IMR-90 (cell line): ENCODE results near the gene AAGAB. TPM values are rescaled to one million over a fixed set of nuclear protein-coding genes. Genes with fewer than 3 reads are reported as not detected.

ENCODE experiments used
- ATAC-seq: fragments of 200-7000 bp; cut with Tn5 transposase; 2 replicates; pipeline ENCODE4 v1.9.1; 2020; ENCODE audit warnings: low read depth, mild to moderate bottlenecking, moderate library complexity
- BruUV-seq: library from RNA; stranded (reverse); fragments of 400-500 nt; replicated peaks from 2 replicates; lab custom pipeline; 2021; lab: Mats Ljungman, UMichigan
- CTCF ChIA-PET: fragments of 300-600 bp; formaldehyde crosslinking; extraction: SDS; loops from one replicate; lab custom pipeline; 2021; ENCODE audit warnings: antibody characterized with exemption; lab: Yijun Ruan, JAX
- POLR2A ChIA-PET: fragments of 300-600 bp; sonication (Branson Sonifier 250); formaldehyde crosslinking; loops from one replicate; lab custom pipeline; 2022; ENCODE audit warnings: antibody characterized with exemption; ENCODE audit not compliant: unreplicated experiment; lab: Charles Lee
- DNase-seq: peaks from one replicate; pipeline ENCODE4 v3.0.0; 2013
- H2AFZ ChIP-seq: replicated peaks from 2 replicates; pipeline ENCODE3; 2013; ENCODE audit warnings: low read length, mild to moderate bottlenecking; ENCODE audit not compliant: poor library complexity
- H2AK5ac ChIP-seq: 2 replicates; pipeline ENCODE4 v1.6.1; 2013; ENCODE audit warnings: low read depth, low read length, inconsistent platforms
- H2AK9ac ChIP-seq: replicated peaks from 2 replicates; pipeline ENCODE3; 2013; ENCODE audit warnings: mild to moderate bottlenecking, low read depth, low read length, moderate library complexity; ENCODE audit not compliant: poor library complexity
- H2BK120ac ChIP-seq: 2 replicates; pipeline ENCODE4 v1.6.1; 2013; ENCODE audit warnings: low read depth, low read length, inconsistent platforms
- H2BK15ac ChIP-seq: 3 replicates; pipeline ENCODE4 v1.6.1; 2013; ENCODE audit warnings: low read depth, low read length, inconsistent platforms
- H2BK20ac ChIP-seq: 2 replicates; pipeline ENCODE4 v1.6.1; 2013; ENCODE audit warnings: low read depth, mild to moderate bottlenecking, inconsistent platforms, low read length, moderate library complexity
- H2BK5ac ChIP-seq: 2 replicates; pipeline ENCODE4 v1.6.1; 2013; ENCODE audit warnings: mild to moderate bottlenecking, low read depth, low read length, inconsistent platforms; ENCODE audit not compliant: poor library complexity, severe bottlenecking
- H3K14ac ChIP-seq: replicated peaks from 2 replicates; pipeline ENCODE4 v1.6.1; 2013; ENCODE audit warnings: low read depth, low read length, inconsistent platforms
- H3K18ac ChIP-seq: 2 replicates; pipeline ENCODE4 v1.6.1; 2013; ENCODE audit warnings: low read depth, low read length, control low read depth
- H3K23ac ChIP-seq: 2 replicates; pipeline ENCODE4 v1.6.1; 2013; ENCODE audit warnings: low read depth, low read length, inconsistent platforms
- H3K27ac ChIP-seq: 2 replicates; pipeline ENCODE4 v1.5.1; 2013; ENCODE audit warnings: mild to moderate bottlenecking, control low read depth, low read length; ENCODE audit not compliant: insufficient read depth
- H3K27me3 ChIP-seq: 2 replicates; pipeline ENCODE4 v1.6.1; 2013; ENCODE audit warnings: low read length; ENCODE audit not compliant: control insufficient read depth, insufficient read depth
- H3K36me3 ChIP-seq: 2 replicates; pipeline ENCODE4 v1.6.1; 2013; ENCODE audit warnings: low read length, mixed read lengths; ENCODE audit not compliant: control insufficient read depth, insufficient read depth
- H3K4ac ChIP-seq: 2 replicates; pipeline ENCODE4 v1.6.1; 2013; ENCODE audit warnings: low read depth, low read length, inconsistent platforms
- H3K4me1 ChIP-seq: 2 replicates; pipeline ENCODE4 v1.6.1; 2013; ENCODE audit warnings: low read length, mixed read lengths; ENCODE audit not compliant: control insufficient read depth, insufficient read depth
- H3K4me2 ChIP-seq: 2 replicates; pipeline ENCODE4 v1.6.1; 2013; ENCODE audit warnings: low read depth, mild to moderate bottlenecking, control low read depth, low read length, moderate library complexity
- H3K4me3 ChIP-seq: 2 replicates; pipeline ENCODE4 v1.5.1; 2013; ENCODE audit warnings: low read depth, mild to moderate bottlenecking, control low read depth, low read length, moderate library complexity; ENCODE audit not compliant: insufficient read depth
- H3K56ac ChIP-seq: 2 replicates; pipeline ENCODE4 v1.6.1; 2013; ENCODE audit warnings: low read length, inconsistent platforms; ENCODE audit not compliant: insufficient read depth; ENCODE audit errors: extremely low read depth
- H3K79me1 ChIP-seq, 2 experiments: 2 replicates each; pipeline ENCODE4 v1.6.1; 2013; ENCODE audit warnings: low read length in 2 of 2, inconsistent platforms in 1 of 2, low read depth in 1 of 2
- H3K9ac ChIP-seq: 2 replicates; pipeline ENCODE4 v1.6.1; 2013; ENCODE audit warnings: low read depth, low read length, control low read depth
- H3K9me1 ChIP-seq: 2 replicates; pipeline ENCODE4 v1.6.1; 2013; ENCODE audit warnings: low read length, inconsistent platforms; ENCODE audit not compliant: insufficient read depth
- H3K9me3 ChIP-seq: 2 replicates; pipeline ENCODE4 v1.6.1; 2013; ENCODE audit warnings: low read length; ENCODE audit not compliant: control insufficient read depth, insufficient read depth
- H4K20me1 ChIP-seq: 2 replicates; pipeline ENCODE4 v1.6.1; 2013; ENCODE audit warnings: low read length, inconsistent platforms; ENCODE audit not compliant: insufficient read depth
- H4K5ac ChIP-seq: 2 replicates; pipeline ENCODE4 v1.6.1; 2013; ENCODE audit warnings: mild to moderate bottlenecking, low read depth, low read length, control low read depth
- H4K8ac ChIP-seq, 2 experiments: 2 replicates each; pipeline ENCODE4 v1.6.1; 2013; ENCODE audit warnings: low read depth in 2 of 2, low read length in 2 of 2, control low read depth in 1 of 2, inconsistent platforms in 1 of 2
- H4K91ac ChIP-seq: 2 replicates; pipeline ENCODE4 v1.6.1; 2013; ENCODE audit warnings: low read depth, low read length, inconsistent platforms; ENCODE audit not compliant: insufficient read depth
- CEBPB ChIP-seq: IDR thresholded peaks from 2 replicates; pipeline ENCODE4 v1.6.1; 2012; ENCODE audit warnings: low read depth, low read length, improper control_type of control experiment
- CHD1 ChIP-seq: IDR thresholded peaks from 2 replicates; pipeline ENCODE4 v1.6.1; 2012; ENCODE audit warnings: low read depth, low read length, improper control_type of control experiment
- MAFK ChIP-seq: IDR thresholded peaks from 2 replicates; pipeline ENCODE4 v1.6.1; 2012; ENCODE audit warnings: low read depth, low read length, improper control_type of control experiment
- NFE2L2 ChIP-seq: fragments of 150-350 bp; IDR thresholded peaks from 2 replicates; pipeline ENCODE4 v1.6.1; 2016; ENCODE audit warnings: low read depth, mild to moderate bottlenecking, low read length
- RAD21 ChIP-seq: IDR thresholded peaks from 2 replicates; pipeline ENCODE4 v1.6.1; 2012; ENCODE audit warnings: low read length, improper control_type of control experiment
- RCOR1 ChIP-seq: IDR thresholded peaks from 2 replicates; pipeline ENCODE4 v1.6.1; 2012; ENCODE audit warnings: mild to moderate bottlenecking, low read length, improper control_type of control experiment; ENCODE audit not compliant: insufficient replicate concordance
- RFX5 ChIP-seq: IDR thresholded peaks from 2 replicates; pipeline ENCODE4 v1.8.0; 2012; ENCODE audit warnings: low read depth, mild to moderate bottlenecking, low read length, moderate library complexity
- SMC3 ChIP-seq: fragments of 150-350 bp; IDR thresholded peaks from 2 replicates; pipeline ENCODE4 v1.6.1; 2016; ENCODE audit warnings: low read depth, mild to moderate bottlenecking, antibody characterized with exemption, low read length, moderate library complexity
- WGBS, 2 experiments: methylation state at CpG; one replicate each; pipeline versions ENCODE4 v1.1.5 to v1.1.7; 2013; ENCODE audit warnings: missing lambda C conversion rate in 2 of 2; ENCODE audit not compliant: insufficient read length in 1 of 2; ENCODE audit errors: extremely low coverage in 2 of 2; 5-methylcytosine and 5-hydroxymethylcytosine counted together
- dilution Hi-C: fragments of 300-500 bp; cut with HindIII; formaldehyde crosslinking; loops from one replicate; pipeline ENCODE4 v1.14.3; 2018; ENCODE audit warnings: low sequenced_read_pairs; ENCODE audit not compliant: unreplicated experiment
- in situ Hi-C: fragments of 300-500 bp; cut with MboI; formaldehyde crosslinking; loops from 3 replicates; pipeline ENCODE4 v1.14.3; 2019; ENCODE audit warnings: low sequenced_read_pairs, inconsistent platforms, mixed read lengths
- intact Hi-C: fragments of 100-400 bp; cut with micrococcal nuclease; formaldehyde crosslinking; loops from 2 replicates; pipeline ENCODE4 v1.10.0; 2022
- polyA plus RNA-seq, 3 experiments: library from polyadenylated mRNA; depleted of rRNA; stranded (reverse); fragments of >200 nt; gene quantifications; 2 replicates each; pipeline ENCODE4 v1.2.3, GENCODE V29; 2012; ENCODE audit warnings: low replicate concordance in 1 of 3
- total RNA-seq: library from RNA; depleted of rRNA; stranded (reverse); fragments of >200 nt; gene quantifications from 2 replicates; pipeline ENCODE4 v1.2.3, GENCODE V29; 2012

The AAGAB gene
- total and polyA plus RNA-seq, 2 of the 4 experiments (the other 2 are of a cell fraction): 26.1 to 69.7 TPM

GRCh38 chr15:67183443-67184169, 70.9 kb downstream of the AAGAB start:
- H4K91ac ChIP-seq: peak overlapping the region; percentile 77
- H2AFZ ChIP-seq: no peak overlapping the region
- peak overlapping the region; percentile 96 for H3K27ac ChIP-seq
- in situ Hi-C loops (no loop called here), dilution Hi-C loops (no loop called here), intact Hi-C loops (no loop called here)
- peak overlapping the region; percentile 93 for H4K5ac ChIP-seq
- BruUV-seq: no TSS peak
- H2BK5ac ChIP-seq: peak overlapping the region; percentile 82
- TF ChIP-seq RAD21: no peak
- TF ChIP-seq CHD1: no peak
- peak; percentile 76 for TF ChIP-seq CEBPB
- TF ChIP-seq MAFK: no peak
- no peak for TF ChIP-seq NFE2L2
- no peak for TF ChIP-seq RCOR1
- no peak for TF ChIP-seq SMC3
- no peak for TF ChIP-seq RFX5
- no peaks in the 10 kb centered on the region for H3K27me3 ChIP-seq
- peak overlapping the region; percentile 55 for H3K18ac ChIP-seq
- H3K4me2 ChIP-seq: peak overlapping the region; percentile 7; the same call in 1 of the 2 replicates
- no peaks in the 10 kb centered on the region for H3K9me3 ChIP-seq
- 38% methylated on average over 4 of the region's 7 CpGs; no CpG with 5 or more reads in 1 of the 2 experiments for WGBS, 2 experiments
- peaks cover 86% of the 10 kb centered on the region for H3K36me3 ChIP-seq
- H2BK120ac ChIP-seq: peak overlapping the region; percentile 81
- DNase-seq (peak; percentile 78), ATAC-seq (peak; percentile 16)
- peak overlapping the region; percentile 89 for H3K4ac ChIP-seq
- H3K4me3 ChIP-seq: no peak overlapping the region
- POLR2A ChIA-PET: no interaction called here
- peak overlapping the region; percentile 86 for H3K56ac ChIP-seq
- peak overlapping the region; percentile 81 for H2BK20ac ChIP-seq
- H3K9ac ChIP-seq: peak overlapping the region; percentile 37
- peak overlapping the region; percentile 66 for H3K23ac ChIP-seq
- peak overlapping the region; percentile 29 to 76; a peak in 3 of 4 replicates for H4K8ac ChIP-seq
- CTCF ChIA-PET: no interaction called here
- no peaks in the 10 kb centered on the region; the same call in 1 of the 2 replicates for H4K20me1 ChIP-seq
- H2AK9ac ChIP-seq: peak overlapping the region; percentile 3
- peak overlapping the region; percentile 89 for H3K14ac ChIP-seq
- H3K9me1 ChIP-seq: peaks cover 71% of the 10 kb centered on the region
- H2AK5ac ChIP-seq: peak overlapping the region; percentile 95
- peaks cover 61% of the 10 kb centered on the region for H3K4me1 ChIP-seq
- peak overlapping the region; percentile 67; the same call in 2 of the 3 replicates for H2BK15ac ChIP-seq
- H3K79me1 ChIP-seq: peaks cover 68 to 95% of the 10 kb centered on the region in 2 experiments
